VCaP (cell line): Measurements from ENCODE around the gene ARMH3.

Experiments
- H3K27ac ChIP-seq: fragments of 450-650 bp; 2 replicates; pipeline ENCODE4 v1.5.1; 2017
- CTCF ChIP-seq: fragments of 450-650 bp; conservative IDR thresholded peaks from 2 replicates; pipeline ENCODE4 v1.5.1; 2017; ENCODE audit warnings: mild to moderate bottlenecking, moderate library complexity

The ARMH3 gene

DNA sequence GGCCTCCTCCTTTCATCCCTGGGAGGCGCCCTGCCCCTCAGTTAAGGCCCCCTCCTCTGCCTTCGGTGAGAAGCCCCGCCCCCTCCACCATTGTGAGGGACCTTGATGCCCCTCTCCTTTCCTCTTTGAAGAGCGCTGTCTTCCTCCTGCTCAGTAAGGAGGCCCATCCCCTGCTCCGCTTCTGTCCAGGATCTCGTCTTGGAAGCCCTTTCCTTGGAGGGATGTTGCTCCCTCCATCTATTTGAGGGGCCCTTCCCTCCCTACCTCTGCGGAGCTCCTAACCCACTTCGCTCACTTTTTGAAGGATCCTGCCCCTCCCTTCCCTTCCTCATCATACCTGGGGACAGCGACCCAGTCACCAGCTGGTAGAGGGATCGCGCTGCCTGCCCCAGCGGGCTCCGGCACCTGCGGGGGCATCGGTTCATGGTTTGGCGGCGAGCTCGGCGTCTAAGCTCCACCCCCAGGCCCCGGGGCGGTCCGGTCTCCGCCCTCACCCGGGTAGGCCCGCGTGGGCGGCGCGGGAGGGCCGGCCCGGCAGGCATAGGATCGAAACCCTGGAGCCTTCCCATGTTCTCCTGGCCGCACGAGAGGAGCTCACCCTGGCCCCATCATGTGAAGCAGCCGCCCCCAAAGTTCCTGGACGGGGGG is 216.4 kb downstream of the ARMH3 start:
- H3K27ac ChIP-seq: no peak overlapping the region
- no peak for TF ChIP-seq CTCF

DNA sequence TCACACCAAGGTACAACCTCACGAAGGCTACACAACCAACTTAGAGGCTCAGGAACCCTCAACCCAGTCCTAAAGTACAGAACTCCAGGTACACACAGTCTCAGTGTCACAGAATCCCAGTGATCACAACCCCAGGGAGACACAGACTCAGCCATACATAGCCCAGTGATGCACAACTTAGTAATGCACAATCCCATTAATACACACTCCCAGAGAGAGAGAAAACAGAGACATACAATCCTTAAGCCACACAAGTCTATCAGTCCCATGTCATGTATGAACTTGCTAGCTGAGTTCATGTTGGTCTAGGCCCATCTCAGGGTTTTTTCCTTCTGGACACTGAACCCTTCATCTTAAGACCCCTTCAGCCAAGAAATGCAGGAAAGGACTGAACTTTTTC is 217.0 kb downstream of the ARMH3 start:
- no peak for TF ChIP-seq CTCF
- H3K27ac ChIP-seq: no peak overlapping the region

- no peak overlapping the region for H3K27ac ChIP-seq
- no peak for TF ChIP-seq CTCF
These were observed 217.5 kb downstream of the ARMH3 start for GRCh38 chr10:101838416-101838970.

DNA sequence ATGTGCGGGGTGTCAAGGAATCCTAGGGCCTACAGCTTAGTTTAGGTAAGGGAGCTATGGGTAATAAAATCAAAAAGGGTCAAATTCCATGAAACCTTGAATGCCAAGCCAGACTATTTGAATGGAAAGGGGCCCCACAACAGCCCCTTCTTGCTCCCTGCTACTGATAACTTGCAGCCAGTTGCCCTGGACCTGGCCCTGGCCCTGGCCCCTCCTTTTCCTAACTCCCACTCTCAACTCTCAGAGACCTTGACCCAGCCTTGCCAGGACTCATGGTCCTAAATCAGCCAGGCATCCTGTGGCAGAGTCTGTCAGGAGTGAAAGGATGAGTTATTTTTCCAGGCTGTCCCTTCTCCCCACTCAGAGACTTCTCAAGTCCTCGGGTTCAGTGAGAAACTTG is 218.2 kb downstream of the ARMH3 start:
- H3K27ac ChIP-seq: no peak overlapping the region
- TF ChIP-seq CTCF: no peak

- no peak for TF ChIP-seq CTCF
- H3K27ac ChIP-seq: no peak overlapping the region
These were observed 220.6 kb downstream of the ARMH3 start for GRCh38 chr10:101835362-101835761.

DNA sequence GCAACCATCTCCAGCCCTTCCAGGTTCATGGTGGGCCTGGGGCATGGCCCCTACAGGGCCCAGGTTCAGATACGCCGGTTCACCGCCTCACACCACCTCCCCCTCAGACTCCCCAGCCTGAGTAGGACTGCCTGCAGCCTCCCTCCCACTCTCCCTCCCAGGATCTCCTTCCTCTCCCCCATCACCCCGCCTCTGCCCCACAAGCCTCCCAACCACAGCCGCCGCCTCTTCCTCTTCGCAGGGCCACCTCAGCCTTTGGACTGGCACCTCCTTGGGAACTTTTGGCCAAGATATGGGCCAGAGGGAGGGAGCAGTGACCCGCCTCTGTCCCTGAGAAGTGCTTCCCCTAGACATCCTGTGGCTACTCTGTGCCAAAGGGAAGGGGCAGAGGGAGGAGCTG is 221.6 kb downstream of the ARMH3 start:
- TF ChIP-seq CTCF: no peak

DNA sequence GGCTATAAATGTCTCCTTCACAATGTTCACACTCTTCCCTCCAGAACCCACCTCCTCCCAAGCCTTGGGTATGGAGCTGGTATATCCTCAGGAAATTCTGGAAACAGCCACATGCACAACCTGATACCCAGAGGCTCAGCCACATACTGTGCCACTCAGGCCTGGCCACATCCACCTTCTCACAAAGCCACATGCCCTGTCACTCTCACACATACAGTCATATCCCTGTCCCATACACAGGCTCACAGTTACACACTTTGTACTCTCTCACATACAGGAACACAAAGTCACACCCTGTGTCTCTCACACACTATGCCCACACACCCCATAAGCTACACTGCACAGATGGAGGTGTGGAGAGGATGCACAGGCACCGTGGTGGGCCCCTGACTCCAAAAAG is 222.5 kb downstream of the ARMH3 start:
- H3K27ac ChIP-seq: no peak overlapping the region

More for the DNA sequence above, 221.6 kb downstream of the ARMH3 start:
- no peak overlapping the region for H3K27ac ChIP-seq

More for the DNA sequence above, 222.5 kb downstream of the ARMH3 start:
- TF ChIP-seq CTCF: no peak
